ENCODE data around the gene WFDC9. TPM values are rescaled to one million over a fixed set of nuclear protein-coding genes. Genes with fewer than 3 reads are reported as not detected.

Gene WFDC9
- total and polyA plus RNA-seq, 2 donors (not counting 3 experiments of a cell fraction or from before 2014, with no cell fraction given), result not detected

GRCh38 chr20:45564760-45565276 is 66.3 kb downstream of the WFDC9 start:
- no peak overlapping the region for H3K4me2 ChIP-seq (ENCODE audit: insufficient read depth, low read length)
- H2AFZ ChIP-seq (ENCODE audit: low read depth, low read length), result no peak overlapping the region
- no peaks in the 10 kb centered on the region for H3K36me3 ChIP-seq (ENCODE audit: control insufficient read depth in 2 of 2, extremely low read depth in 1 of 2, insufficient read depth in 2 of 2, low read length in 2 of 2)
- H4K20me1 ChIP-seq (replicated peaks; ENCODE audit: control insufficient read depth, extremely low read depth, insufficient read depth, low read length), result no peaks in the 10 kb centered on the region
- dilution Hi-C loops (cut with MboI; ENCODE audit: extremely low pct_ligation_motif_present, low sequenced_read_pairs) (no loop called here), intact Hi-C loops (cut with micrococcal nuclease) (no loop called here)
- H3K27ac ChIP-seq (ENCODE audit: insufficient read depth, low read depth, low read length), result no peak overlapping the region
- no peaks in the 10 kb centered on the region for H3K79me2 ChIP-seq (ENCODE audit: control insufficient read depth, insufficient read depth, low read length)
- no peaks in the 10 kb centered on the region for H3K9me3 ChIP-seq (replicated peaks; ENCODE audit: control insufficient read depth, insufficient read depth, low read length)
- DNase-seq (ENCODE audit: low read depth, low spot score) (no peak), FAIRE-seq (no peak)
- BruUV-seq (replicated peaks), result no TSS peak
- ChIA-PET POLR2A (no interaction called here), CTCF (no interaction called here)
- peaks cover 0 to 2% of the 10 kb centered on the region in 2 experiments for H3K27me3 ChIP-seq (ENCODE audit: control insufficient read depth in 2 of 2, insufficient read depth in 2 of 2, low read length in 2 of 2)
- H3K9ac ChIP-seq (replicated peaks; ENCODE audit: extremely low read depth, insufficient read depth, low read length), result no peak overlapping the region
- no peak for TF ChIP-seq FOS (IDR thresholded peaks at IDR 0.05; ENCODE audit: borderline replicate concordance, insufficient read depth, low read length)
- no peak for TF ChIP-seq JUN (IDR thresholded peaks at IDR 0.05; ENCODE audit: borderline replicate concordance, insufficient read depth, insufficient read length, low read depth)
- no peak for TF ChIP-seq MYC (IDR thresholded peaks at IDR 0.05; ENCODE audit: low read depth, low read length)
- H3K9me1 ChIP-seq (replicated peaks; ENCODE audit: control insufficient read depth, extremely low read depth, insufficient read depth, low read length), result no peaks in the 10 kb centered on the region
- H3K4me3 ChIP-seq (replicated peaks in 1 of 3; ENCODE audit: insufficient read depth in 1 of 3, low read depth in 1 of 3, low read length in 3 of 3), result no peak overlapping the region
- no peaks in the 10 kb centered on the region for H3K4me1 ChIP-seq (ENCODE audit: control insufficient read depth, extremely low read depth, insufficient read depth, low read length)

Small RNA genes within 50 kb of the gene (small RNA-seq; reads per million reads assigned to genes)
- not detected for gene RNA5SP485 (ENCODE audit: insufficient read depth, insufficient read length, low read depth, low replicate concordance)

Other genes starting within 250 kb of the WFDC9 start
- gene DBNDD2, start 223.0 kb downstream of the WFDC9 start, total RNA-seq, result 15.6 and 16.3 TPM in 2 replicates
- 27.9 and 28.7 TPM in 2 replicates for gene DBNDD2, start 223.0 kb downstream of the WFDC9 start, polyA plus RNA-seq
- gene PIGT, start 215.1 kb downstream of the WFDC9 start, total RNA-seq, result 92.7 and 96.8 TPM in 2 replicates
- gene PIGT, start 215.1 kb downstream of the WFDC9 start, polyA plus RNA-seq, result 143 and 162 TPM in 2 replicates
- gene WFDC2, start 161.5 kb downstream of the WFDC9 start, total RNA-seq, result not detected in 2 replicates
- 0.22 TPM in 1 of 2 replicates, not detected in the other for gene WFDC2, start 161.5 kb downstream of the WFDC9 start, polyA plus RNA-seq
- not detected in 2 replicates for gene SPINT3, start 115.7 kb downstream of the WFDC9 start, total RNA-seq
- gene SPINT3, start 115.7 kb downstream of the WFDC9 start, polyA plus RNA-seq, result not detected in 2 replicates
- not detected in 2 replicates for gene WFDC6, start 91.8 kb downstream of the WFDC9 start, total RNA-seq
- gene WFDC6, start 91.8 kb downstream of the WFDC9 start, polyA plus RNA-seq, result not detected in 2 replicates
- gene EPPIN, start 83.9 kb downstream of the WFDC9 start, total RNA-seq, result not detected in 2 replicates
- gene EPPIN, start 83.9 kb downstream of the WFDC9 start, polyA plus RNA-seq, result not detected in 2 replicates
- gene WFDC8, start 52.0 kb downstream of the WFDC9 start, total RNA-seq, result not detected in 2 replicates
- not detected in 2 replicates for gene WFDC8, start 52.0 kb downstream of the WFDC9 start, polyA plus RNA-seq
- gene WFDC10A, start 1.5 kb downstream of the WFDC9 start, total RNA-seq, result not detected in 2 replicates
- not detected in 2 replicates for gene WFDC10A, start 1.5 kb downstream of the WFDC9 start, polyA plus RNA-seq
- not detected in 2 replicates for gene WFDC11, start 39.0 kb upstream of the WFDC9 start, total RNA-seq
- not detected in 2 replicates for gene WFDC11, start 39.0 kb upstream of the WFDC9 start, polyA plus RNA-seq
- not detected in 2 replicates for gene WFDC13, start 70.8 kb upstream of the WFDC9 start, total RNA-seq
- gene WFDC13, start 70.8 kb upstream of the WFDC9 start, polyA plus RNA-seq, result not detected in 2 replicates
- not detected in 2 replicates for gene WFDC10B, start 73.7 kb upstream of the WFDC9 start, total RNA-seq
- not detected in 2 replicates for gene WFDC10B, start 73.7 kb upstream of the WFDC9 start, polyA plus RNA-seq
- gene SPINT4, start 91.1 kb upstream of the WFDC9 start, total RNA-seq, result not detected in 2 replicates
- gene SPINT4, start 91.1 kb upstream of the WFDC9 start, polyA plus RNA-seq, result not detected in 2 replicates
- not detected in 2 replicates for gene WFDC3, start 160.6 kb upstream of the WFDC9 start, total RNA-seq
- 0.39 TPM in 1 of 2 replicates, not detected in the other for gene WFDC3, start 160.6 kb upstream of the WFDC9 start, polyA plus RNA-seq
- gene DNTTIP1, start 160.7 kb upstream of the WFDC9 start, total RNA-seq, result 31.9 and 33.7 TPM in 2 replicates
- gene DNTTIP1, start 160.7 kb upstream of the WFDC9 start, polyA plus RNA-seq, result 38.4 and 40.5 TPM in 2 replicates
- 108 and 129 TPM in 2 replicates for gene UBE2C, start 181.4 kb upstream of the WFDC9 start, total RNA-seq
- 130 and 135 TPM in 2 replicates for gene UBE2C, start 181.4 kb upstream of the WFDC9 start, polyA plus RNA-seq
- not detected in 2 replicates for gene TNNC2, start 196.0 kb upstream of the WFDC9 start, total RNA-seq
- 0.19 and 0.26 TPM in 2 replicates for gene TNNC2, start 196.0 kb upstream of the WFDC9 start, polyA plus RNA-seq
- gene SNX21, start 202.5 kb upstream of the WFDC9 start, total RNA-seq, result 11.9 and 14.9 TPM in 2 replicates
- gene SNX21, start 202.5 kb upstream of the WFDC9 start, polyA plus RNA-seq, result 11.6 and 14.8 TPM in 2 replicates
- gene ACOT8, start 226.1 kb upstream of the WFDC9 start, total RNA-seq, result 15.5 and 15.8 TPM in 2 replicates
- 50.9 and 58.8 TPM in 2 replicates for gene ACOT8, start 226.1 kb upstream of the WFDC9 start, polyA plus RNA-seq
- 4.2 and 4.4 TPM in 2 replicates for gene ZSWIM3, start 226.3 kb upstream of the WFDC9 start, total RNA-seq
- 3.8 and 4.5 TPM in 2 replicates for gene ZSWIM3, start 226.3 kb upstream of the WFDC9 start, polyA plus RNA-seq
- 10.0 and 11.3 TPM in 2 replicates for gene ZSWIM1, start 249.9 kb upstream of the WFDC9 start, total RNA-seq
- 8.5 and 9.4 TPM in 2 replicates for gene ZSWIM1, start 249.9 kb upstream of the WFDC9 start, polyA plus RNA-seq

Data from endothelial cell of umbilical vein (primary cell).